GM12878 (cell line): ENCODE measurements around the gene HIRIP3.
"Not testable (repeated sequence)": the region's sequence is repeated elsewhere in the genome, so short reads cannot be mapped to it uniquely, and the experiment has no call there.

Experiments used
- EP300 ChIP-seq, 2 experiments: fragments of 150-350 bp in 1 of 2; IDR thresholded peaks; 2 replicates each; pipeline ENCODE4 v1.6.1; 2011 to 2012; ENCODE audit warnings: low read depth in 2 of 2, low read length in 2 of 2, borderline replicate concordance in 1 of 2, improper control_type of control experiment in 1 of 2, inconsistent platforms in 1 of 2; ENCODE audit not compliant: control insufficient read depth in 1 of 2
- EZH2 ChIP-seq: IDR thresholded peaks from 2 replicates; pipeline ENCODE4 v1.6.1; 2012; ENCODE audit warnings: low read depth, mild to moderate bottlenecking, control low read depth, inconsistent platforms, low read length, borderline replicate concordance; ENCODE audit not compliant: control insufficient read depth
- FOXK2 ChIP-seq: fragments of 450-650 bp; IDR thresholded peaks from 2 replicates; pipeline ENCODE4 v1.6.1; 2017; ENCODE audit warnings: mild to moderate bottlenecking, moderate library complexity
- FOXM1 ChIP-seq: IDR thresholded peaks from 2 replicates; pipeline ENCODE4 v1.6.1; 2012; ENCODE audit warnings: low read depth, mild to moderate bottlenecking, inconsistent platforms, low read length, moderate library complexity
- MYC ChIP-seq: IDR thresholded peaks from 2 replicates; pipeline ENCODE4 v1.6.1; 2011; ENCODE audit warnings: mild to moderate bottlenecking, low read length, moderate library complexity, inconsistent platforms; ENCODE audit not compliant: insufficient read depth, insufficient replicate concordance, insufficient read length, severe bottlenecking
- POLR2A ChIP-seq: IDR thresholded peaks from 2 replicates; pipeline ENCODE4 v1.6.1; 2011; ENCODE audit warnings: low read depth, mild to moderate bottlenecking, low read length
- REST ChIP-seq: IDR thresholded peaks from 2 replicates; pipeline ENCODE4 v1.6.1; 2012; ENCODE audit warnings: mild to moderate bottlenecking, low read depth, low read length
- RFX5 ChIP-seq: IDR thresholded peaks from 2 replicates; pipeline ENCODE4 v1.6.1; 2011; ENCODE audit warnings: low read depth, low read length, improper control_type of control experiment
- TCF7 ChIP-seq: IDR thresholded peaks from 2 replicates; pipeline ENCODE4 v1.6.1; 2014; ENCODE audit warnings: antibody characterized with exemption, borderline replicate concordance
- YBX1 ChIP-seq: fragments of 450-650 bp; IDR thresholded peaks from 2 replicates; pipeline ENCODE4 v1.6.1; 2016; ENCODE audit warnings: antibody characterized with exemption
- TF ChIP-seq, protein P1 (sequence below): IDR thresholded peaks from 2 replicates; pipeline ENCODE4 v1.6.1; 2012; ENCODE audit warnings: low read length, inconsistent platforms
- TF ChIP-seq, protein P2 (sequence below), 3 experiments: IDR thresholded peaks in 2 of 3; conservative IDR thresholded peaks in 1 of 3; 2 replicates each; pipeline ENCODE4 v1.5.1; 2011; ENCODE audit warnings: low read depth in 3 of 3, low read length in 3 of 3, mild to moderate bottlenecking in 3 of 3, control low read depth in 2 of 3, moderate library complexity in 2 of 3, inconsistent platforms in 1 of 3, mixed read lengths in 1 of 3; ENCODE audit not compliant: control insufficient read depth in 2 of 3, insufficient read depth in 1 of 3; ENCODE audit errors: extremely low read depth in 1 of 3

DNA sequence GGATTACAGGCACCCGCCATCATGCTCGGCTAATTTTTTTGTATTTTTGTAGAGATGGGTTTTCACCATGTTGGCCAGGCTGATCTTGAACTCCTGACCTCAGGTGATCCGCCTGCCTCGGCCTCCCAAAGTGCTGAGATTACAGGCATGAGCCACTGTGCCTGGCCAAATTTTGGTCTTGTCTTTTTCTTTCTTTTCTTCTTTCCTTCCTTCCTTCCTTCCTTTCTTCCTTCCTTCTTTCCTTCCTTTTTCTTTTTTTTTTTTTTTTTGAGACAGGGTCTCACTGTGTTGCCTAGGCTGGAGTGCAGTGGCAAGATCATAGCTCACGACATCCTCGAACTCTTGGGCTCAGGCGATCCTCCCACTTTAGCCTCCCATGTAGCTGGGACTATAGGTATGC, 20.0 kb upstream of the HIRIP3 start:
- TF ChIP-seq RFX5; REST; EP300 (IDR thresholded peaks at IDR 0.05; ENCODE audit: borderline replicate concordance in 1 of 2, control insufficient read depth in 1 of 2, low read depth in 2 of 2, low read length in 2 of 2); MYC; TCF7; YBX1; EZH2; FOXM1; POLR2A; FOXK2: not testable (repeated sequence)
- TF ChIP-seq, protein P1, sequence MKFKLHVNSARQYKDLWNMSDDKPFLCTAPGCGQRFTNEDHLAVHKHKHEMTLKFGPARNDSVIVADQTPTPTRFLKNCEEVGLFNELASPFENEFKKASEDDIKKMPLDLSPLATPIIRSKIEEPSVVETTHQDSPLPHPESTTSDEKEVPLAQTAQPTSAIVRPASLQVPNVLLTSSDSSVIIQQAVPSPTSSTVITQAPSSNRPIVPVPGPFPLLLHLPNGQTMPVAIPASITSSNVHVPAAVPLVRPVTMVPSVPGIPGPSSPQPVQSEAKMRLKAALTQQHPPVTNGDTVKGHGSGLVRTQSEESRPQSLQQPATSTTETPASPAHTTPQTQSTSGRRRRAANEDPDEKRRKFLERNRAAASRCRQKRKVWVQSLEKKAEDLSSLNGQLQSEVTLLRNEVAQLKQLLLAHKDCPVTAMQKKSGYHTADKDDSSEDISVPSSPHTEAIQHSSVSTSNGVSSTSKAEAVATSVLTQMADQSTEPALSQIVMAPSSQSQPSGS = not testable (repeated sequence)
- TF ChIP-seq, protein P2, sequence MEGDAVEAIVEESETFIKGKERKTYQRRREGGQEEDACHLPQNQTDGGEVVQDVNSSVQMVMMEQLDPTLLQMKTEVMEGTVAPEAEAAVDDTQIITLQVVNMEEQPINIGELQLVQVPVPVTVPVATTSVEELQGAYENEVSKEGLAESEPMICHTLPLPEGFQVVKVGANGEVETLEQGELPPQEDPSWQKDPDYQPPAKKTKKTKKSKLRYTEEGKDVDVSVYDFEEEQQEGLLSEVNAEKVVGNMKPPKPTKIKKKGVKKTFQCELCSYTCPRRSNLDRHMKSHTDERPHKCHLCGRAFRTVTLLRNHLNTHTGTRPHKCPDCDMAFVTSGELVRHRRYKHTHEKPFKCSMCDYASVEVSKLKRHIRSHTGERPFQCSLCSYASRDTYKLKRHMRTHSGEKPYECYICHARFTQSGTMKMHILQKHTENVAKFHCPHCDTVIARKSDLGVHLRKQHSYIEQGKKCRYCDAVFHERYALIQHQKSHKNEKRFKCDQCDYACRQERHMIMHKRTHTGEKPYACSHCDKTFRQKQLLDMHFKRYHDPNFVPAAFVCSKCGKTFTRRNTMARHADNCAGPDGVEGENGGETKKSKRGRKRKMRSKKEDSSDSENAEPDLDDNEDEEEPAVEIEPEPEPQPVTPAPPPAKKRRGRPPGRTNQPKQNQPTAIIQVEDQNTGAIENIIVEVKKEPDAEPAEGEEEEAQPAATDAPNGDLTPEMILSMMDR (IDR thresholded peaks at IDR 0.05 in 2 of 3, conservative IDR thresholded peaks at IDR 0.05 in 1 of 3; ENCODE audit: control insufficient read depth in 2 of 3, extremely low read depth in 1 of 3, insufficient read depth in 1 of 3, low read depth in 3 of 3, low read length in 3 of 3) = not testable (repeated sequence)
